Epithelial cell of umbilical artery (primary cell): ENCODE results near the gene CLCN5. TPM values are rescaled to one million over a fixed set of nuclear protein-coding genes. Genes with fewer than 3 reads are reported as not detected.

Experiments
- total RNA-seq: library from RNA; depleted of rRNA; stranded (reverse); fragments of >200 nt; gene quantifications from 2 replicates; pipeline ENCODE4 v1.2.3, GENCODE V29; 2014

CLCN5 gene
- 5.2 and 8.7 TPM in 2 replicates for total RNA-seq

DNA sequence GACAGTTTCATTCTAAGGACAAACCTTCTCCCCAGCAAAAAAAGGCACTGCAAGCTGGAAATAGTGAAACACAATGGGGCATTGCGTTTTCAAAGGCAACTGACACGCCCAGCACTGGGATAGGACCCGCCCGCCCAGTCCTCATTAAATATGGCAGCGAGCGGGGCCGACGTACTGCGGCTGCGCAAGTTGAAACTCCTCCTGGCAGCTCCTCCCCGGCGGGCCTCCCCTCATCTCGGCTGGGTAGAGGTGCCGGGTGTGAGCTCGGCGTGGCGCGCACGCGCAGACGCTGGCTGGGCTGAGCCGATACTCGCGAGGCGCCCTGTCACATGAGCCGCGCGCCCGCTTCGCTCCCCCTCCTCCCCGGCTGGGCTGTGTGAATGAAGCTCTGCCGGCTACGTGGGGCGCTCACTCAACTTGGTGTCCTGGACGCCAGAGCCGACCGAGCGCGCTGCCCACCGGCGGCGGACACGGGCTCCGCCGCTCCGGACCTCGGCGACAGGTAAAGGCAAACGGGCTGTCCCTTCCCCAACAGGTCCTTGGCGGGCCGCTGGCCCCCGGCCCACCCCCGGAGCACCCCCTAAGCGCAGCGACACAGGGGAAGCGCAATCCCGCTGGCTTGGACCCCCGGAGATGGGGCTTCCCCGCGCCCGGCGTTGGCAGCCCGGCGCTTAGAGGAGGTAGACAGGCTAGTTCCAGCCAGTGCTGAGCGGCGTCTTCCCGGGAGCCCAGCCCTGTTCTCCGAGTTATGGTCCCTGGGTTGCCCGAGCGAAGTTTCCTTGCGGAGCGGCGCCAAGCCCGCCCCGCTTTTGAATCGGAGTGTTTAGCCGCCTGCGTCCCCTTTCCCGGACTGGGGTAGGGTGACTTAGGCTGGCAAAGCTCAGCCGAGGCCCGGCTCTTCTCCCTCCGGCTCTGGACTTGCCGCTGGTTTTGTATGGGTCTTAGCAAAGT lies at the start of gene CLCN5:
Gene CLCN5 (plus strand): TSS at position 306 of the 951 bp plus-strand sequence. CDS start 2,703 bp downstream, outside the sequence.

DNA sequence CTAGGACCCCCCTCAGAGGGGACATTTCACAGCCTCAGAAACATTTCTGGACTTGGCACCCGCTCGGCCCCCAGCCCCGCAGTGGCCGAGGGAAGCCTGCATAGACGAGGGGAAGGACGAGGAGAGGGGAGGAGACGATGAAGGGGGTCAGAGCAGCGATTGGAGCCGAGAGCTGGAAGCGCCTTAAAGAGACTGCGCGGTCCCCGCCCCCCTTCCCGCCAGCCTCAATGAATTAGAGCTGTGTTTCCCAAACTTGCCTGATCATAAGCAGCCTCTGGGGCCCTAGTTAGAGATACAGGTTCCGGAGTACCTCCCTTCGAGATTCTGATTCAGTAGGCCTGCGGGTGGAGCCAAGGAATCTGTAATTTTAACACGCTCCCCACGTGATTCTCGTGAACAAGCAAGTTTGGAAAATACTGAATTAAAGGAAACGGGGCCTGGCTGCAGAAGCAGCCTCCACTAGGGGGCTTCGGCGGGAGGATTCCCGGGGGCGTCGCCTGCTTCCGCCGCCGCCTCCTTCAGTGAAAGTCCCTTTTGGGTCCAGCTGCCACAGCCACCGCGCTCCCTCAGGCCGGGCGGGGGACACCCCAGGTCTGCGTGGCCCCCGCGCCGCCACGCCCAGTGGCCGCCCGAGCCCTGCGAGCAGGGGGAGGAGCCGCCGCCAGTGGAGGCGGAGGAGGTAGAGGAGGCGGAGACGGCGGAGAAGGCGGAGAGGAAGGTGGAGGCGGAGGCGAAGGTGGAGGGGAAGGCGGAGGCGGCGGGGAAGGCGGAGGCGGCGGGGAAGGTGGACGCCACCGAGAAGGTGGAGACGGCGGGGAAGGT lies 43.4 kb upstream of the CLCN5 start, which contains the start of gene USP27X:
Gene USP27X (plus strand): TSS at position 651 of the 822 bp plus-strand sequence. CDS start 824 bp downstream, outside the sequence.

Other genes with a start within 250 kb of the CLCN5 start
- gene PAGE1, start 226.6 kb upstream of the CLCN5 start, total RNA-seq = not detected in 2 replicates
- gene PAGE4, start 93.3 kb upstream of the CLCN5 start, total RNA-seq = not detected in 2 replicates
- gene USP27X, start 43.1 kb upstream of the CLCN5 start, total RNA-seq = 1.8 and 2.9 TPM in 2 replicates